Measurements from ENCODE around the gene MRPL28. TPM values are rescaled to one million over a fixed set of nuclear protein-coding genes. Genes with fewer than 3 reads are reported as not detected.
"Not testable (repeated sequence)": the region's sequence is repeated elsewhere in the genome, so short reads cannot be mapped to it uniquely, and the experiment has no call there.

The MRPL28 gene
- total RNA-seq, 1 experiment from 2014 or later, result 38.1 TPM

- peak overlapping the region; percentile 73 for H2AFZ ChIP-seq (ENCODE audit: low read length)
- H3K36me3 ChIP-seq (ENCODE audit: insufficient read depth, low read length), result peaks cover 7% of the 10 kb centered on the region; the same call in 1 of the 2 replicates
- H3K9ac ChIP-seq (ENCODE audit: low read length), result peak overlapping the region; percentile 38
- no peaks in the 10 kb centered on the region for H3K9me2 ChIP-seq (replicated peaks; ENCODE audit: insufficient read depth, low read length)
- peaks cover 32% of the 10 kb centered on the region for H3K79me2 ChIP-seq (ENCODE audit: low read length)
- H3K4me3 ChIP-seq (ENCODE audit: low read length), result peak overlapping the region; percentile 66
- no peaks in the 10 kb centered on the region for H3K27me3 ChIP-seq (ENCODE audit: low read length)
- H3K9me3 ChIP-seq (ENCODE audit: low read length), result no peaks in the 10 kb centered on the region
- H3K27ac ChIP-seq (ENCODE audit: low read length), result no peak overlapping the region
- H3K4me1 ChIP-seq (ENCODE audit: low read length), result peaks cover 29% of the 10 kb centered on the region
- H3K4me2 ChIP-seq (ENCODE audit: low read depth, low read length, poor library complexity, severe bottlenecking), result peak overlapping the region; percentile 76
- no peak for DNase-seq
- H4K20me1 ChIP-seq (ENCODE audit: insufficient read depth, low read depth, low read length), result no peaks in the 10 kb centered on the region
These were observed 16.7 kb downstream of the MRPL28 start for GRCh38 chr16:353404-354290.

GRCh38 chr16:352547-353403 lies 17.6 kb downstream of the MRPL28 start, which contains the start of gene AXIN1:
TSS of gene AXIN1 (minus strand) at chr16:352723. CDS start at chr16:347025, 5,698 bp downstream.
- DNase-seq, result peak; percentile 100
- Histone ChIP-seq H3K9me2 (replicated peaks; ENCODE audit: insufficient read depth, low read length) (no peaks in the 10 kb centered on the region), H3K4me1 (ENCODE audit: low read length) (peaks cover 33% of the 10 kb centered on the region), H2AFZ (ENCODE audit: low read length) (peak within 1 kb of the TSS; percentile 73), H3K79me2 (ENCODE audit: low read length) (peaks cover 40% of the 10 kb centered on the region), H3K9ac (ENCODE audit: low read length) (peak within 1 kb of the TSS; percentile 88), H3K27ac (ENCODE audit: low read length) (peak within 1 kb of the TSS; percentile 22; the same call in 1 of the 2 replicates), H3K27me3 (ENCODE audit: low read length) (no peaks in the 10 kb centered on the region), H3K36me3 (ENCODE audit: insufficient read depth, low read length) (peaks cover 7% of the 10 kb centered on the region; the same call in 1 of the 2 replicates), H3K4me2 (ENCODE audit: low read depth, low read length, poor library complexity, severe bottlenecking) (peak within 1 kb of the TSS; percentile 76), H3K4me3 (ENCODE audit: low read length) (peak within 1 kb of the TSS; percentile 93), H4K20me1 (ENCODE audit: insufficient read depth, low read depth, low read length) (0 out of 2 replicates have a peak, but pooled peaks cover 3% of the 10 kb centered on the region), H3K9me3 (ENCODE audit: low read length) (no peaks in the 10 kb centered on the region)

GRCh38 chr16:351804-352520 lies 18.4 kb downstream of the MRPL28 start:
- Histone ChIP-seq H3K27ac (ENCODE audit: low read length) (peak overlapping the region; percentile 22; the same call in 1 of the 2 replicates), H3K4me2 (ENCODE audit: low read depth, low read length, poor library complexity, severe bottlenecking) (peak overlapping the region; percentile 72), H3K4me3 (ENCODE audit: low read length) (peak overlapping the region; percentile 93), H3K9me3 (ENCODE audit: low read length) (no peaks in the 10 kb centered on the region), H3K9ac (ENCODE audit: low read length) (peak overlapping the region; percentile 88), H3K27me3 (ENCODE audit: low read length) (no peaks in the 10 kb centered on the region), H3K4me1 (ENCODE audit: low read length) (peaks cover 33% of the 10 kb centered on the region), H3K9me2 (replicated peaks; ENCODE audit: insufficient read depth, low read length) (no peaks in the 10 kb centered on the region), H4K20me1 (ENCODE audit: insufficient read depth, low read depth, low read length) (peaks cover 11% of the 10 kb centered on the region), H3K36me3 (ENCODE audit: insufficient read depth, low read length) (peaks cover 7% of the 10 kb centered on the region; the same call in 1 of the 2 replicates), H3K79me2 (ENCODE audit: low read length) (peaks cover 49% of the 10 kb centered on the region), H2AFZ (ENCODE audit: low read length) (no peak overlapping the region)
- peak; percentile 67 for DNase-seq

- H3K9ac ChIP-seq (ENCODE audit: low read length), result 0 out of 2 replicates have a peak overlapping the region, but pooled peaks have one; percentile 19
- no peaks in the 10 kb centered on the region for H3K9me2 ChIP-seq (replicated peaks; ENCODE audit: insufficient read depth, low read length)
- peaks cover 15% of the 10 kb centered on the region for H3K36me3 ChIP-seq (ENCODE audit: insufficient read depth, low read length)
- no peak overlapping the region for H3K27ac ChIP-seq (ENCODE audit: low read length)
- no peaks in the 10 kb centered on the region for H3K27me3 ChIP-seq (ENCODE audit: low read length)
- H3K9me3 ChIP-seq (ENCODE audit: low read length), result no peaks in the 10 kb centered on the region
- peaks cover 66% of the 10 kb centered on the region for H3K79me2 ChIP-seq (ENCODE audit: low read length)
- peaks cover 33% of the 10 kb centered on the region for H3K4me1 ChIP-seq (ENCODE audit: low read length)
- peaks cover 15% of the 10 kb centered on the region for H4K20me1 ChIP-seq (ENCODE audit: insufficient read depth, low read depth, low read length)
- H2AFZ ChIP-seq (ENCODE audit: low read length), result no peak overlapping the region
- no peak for DNase-seq
- H3K4me3 ChIP-seq (ENCODE audit: low read length), result no peak overlapping the region
- no peak overlapping the region for H3K4me2 ChIP-seq (ENCODE audit: low read depth, low read length, poor library complexity, severe bottlenecking)
These were observed 20.1 kb downstream of the MRPL28 start for GRCh38 chr16:350203-350602.

- Histone ChIP-seq H3K79me2 (ENCODE audit: low read length) (peaks cover 76% of the 10 kb centered on the region), H3K9me3 (ENCODE audit: low read length) (no peaks in the 10 kb centered on the region), H3K4me3 (ENCODE audit: low read length) (no peak overlapping the region), H3K27me3 (ENCODE audit: low read length) (no peaks in the 10 kb centered on the region), H3K9me2 (replicated peaks; ENCODE audit: insufficient read depth, low read length) (no peaks in the 10 kb centered on the region), H3K4me2 (ENCODE audit: low read depth, low read length, poor library complexity, severe bottlenecking) (peak overlapping the region; percentile 27), H4K20me1 (ENCODE audit: insufficient read depth, low read depth, low read length) (peaks cover 15% of the 10 kb centered on the region), H3K4me1 (ENCODE audit: low read length) (peaks cover 33% of the 10 kb centered on the region), H3K27ac (ENCODE audit: low read length) (0 out of 2 replicates have a peak overlapping the region, but pooled peaks have one; percentile 18), H3K9ac (ENCODE audit: low read length) (no peak overlapping the region), H2AFZ (ENCODE audit: low read length) (no peak overlapping the region), H3K36me3 (ENCODE audit: insufficient read depth, low read length) (peaks cover 15% of the 10 kb centered on the region)
- no peak for DNase-seq
These were observed 21.1 kb downstream of the MRPL28 start for GRCh38 chr16:349211-349610.

GRCh38 chr16:348495-348894 lies 21.8 kb downstream of the MRPL28 start:
- peaks cover 15% of the 10 kb centered on the region for H3K36me3 ChIP-seq (ENCODE audit: insufficient read depth, low read length)
- not testable (repeated sequence) for H3K27ac ChIP-seq (ENCODE audit: low read length); DNase-seq; H3K9ac ChIP-seq (ENCODE audit: low read length); H3K9me3 ChIP-seq (ENCODE audit: low read length); H3K4me2 ChIP-seq (ENCODE audit: low read depth, low read length, poor library complexity, severe bottlenecking); H3K9me2 ChIP-seq (replicated peaks; ENCODE audit: insufficient read depth, low read length); H3K27me3 ChIP-seq (ENCODE audit: low read length); H3K4me3 ChIP-seq (ENCODE audit: low read length); H2AFZ ChIP-seq (ENCODE audit: low read length)
- H3K79me2 ChIP-seq (ENCODE audit: low read length), result peaks cover 83% of the 10 kb centered on the region
- peaks cover 15% of the 10 kb centered on the region for H4K20me1 ChIP-seq (ENCODE audit: insufficient read depth, low read depth, low read length)
- H3K4me1 ChIP-seq (ENCODE audit: low read length), result peaks cover 33% of the 10 kb centered on the region

GRCh38 chr16:347203-347602 lies 23.1 kb downstream of the MRPL28 start:
- H4K20me1 ChIP-seq (ENCODE audit: insufficient read depth, low read depth, low read length), result peaks cover 20% of the 10 kb centered on the region
- peaks cover 28% of the 10 kb centered on the region for H3K4me1 ChIP-seq (ENCODE audit: low read length)
- H3K4me3 ChIP-seq (ENCODE audit: low read length), result no peak overlapping the region
- peaks cover 96% of the 10 kb centered on the region for H3K79me2 ChIP-seq (ENCODE audit: low read length)
- H3K9me2 ChIP-seq (replicated peaks; ENCODE audit: insufficient read depth, low read length), result no peaks in the 10 kb centered on the region
- H3K27ac ChIP-seq (ENCODE audit: low read length), result no peak overlapping the region
- peaks cover 15% of the 10 kb centered on the region for H3K36me3 ChIP-seq (ENCODE audit: insufficient read depth, low read length)
- H2AFZ ChIP-seq (ENCODE audit: low read length), result no peak overlapping the region
- no peak overlapping the region for H3K4me2 ChIP-seq (ENCODE audit: low read depth, low read length, poor library complexity, severe bottlenecking)
- H3K9me3 ChIP-seq (ENCODE audit: low read length), result no peaks in the 10 kb centered on the region
- H3K9ac ChIP-seq (ENCODE audit: low read length), result no peak overlapping the region
- no peaks in the 10 kb centered on the region for H3K27me3 ChIP-seq (ENCODE audit: low read length)
- no peak for DNase-seq
